ENCODE measurements around the gene RAX2.

DNA sequence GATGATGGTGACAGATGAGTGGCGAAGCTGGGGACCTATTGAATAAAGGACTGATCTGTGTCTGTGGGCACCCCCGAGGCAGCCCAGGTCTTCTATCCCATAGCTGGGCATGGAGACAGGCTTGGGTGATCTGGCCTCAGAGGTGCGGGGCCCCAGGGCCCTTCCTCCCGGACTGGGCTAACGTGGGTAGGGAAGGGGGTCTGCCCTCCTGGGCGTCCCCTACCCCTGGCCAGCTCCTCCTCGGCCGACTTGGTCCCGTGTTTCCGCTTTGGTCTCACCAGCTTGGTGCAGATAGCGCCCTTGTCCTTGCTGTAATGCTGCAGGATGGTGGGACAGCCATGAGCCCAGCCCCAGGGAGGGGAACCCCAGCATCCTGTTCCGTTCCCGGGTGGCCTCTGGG lies 10.9 kb upstream of the RAX2 start:
- TF ChIP-seq, protein P1, sequence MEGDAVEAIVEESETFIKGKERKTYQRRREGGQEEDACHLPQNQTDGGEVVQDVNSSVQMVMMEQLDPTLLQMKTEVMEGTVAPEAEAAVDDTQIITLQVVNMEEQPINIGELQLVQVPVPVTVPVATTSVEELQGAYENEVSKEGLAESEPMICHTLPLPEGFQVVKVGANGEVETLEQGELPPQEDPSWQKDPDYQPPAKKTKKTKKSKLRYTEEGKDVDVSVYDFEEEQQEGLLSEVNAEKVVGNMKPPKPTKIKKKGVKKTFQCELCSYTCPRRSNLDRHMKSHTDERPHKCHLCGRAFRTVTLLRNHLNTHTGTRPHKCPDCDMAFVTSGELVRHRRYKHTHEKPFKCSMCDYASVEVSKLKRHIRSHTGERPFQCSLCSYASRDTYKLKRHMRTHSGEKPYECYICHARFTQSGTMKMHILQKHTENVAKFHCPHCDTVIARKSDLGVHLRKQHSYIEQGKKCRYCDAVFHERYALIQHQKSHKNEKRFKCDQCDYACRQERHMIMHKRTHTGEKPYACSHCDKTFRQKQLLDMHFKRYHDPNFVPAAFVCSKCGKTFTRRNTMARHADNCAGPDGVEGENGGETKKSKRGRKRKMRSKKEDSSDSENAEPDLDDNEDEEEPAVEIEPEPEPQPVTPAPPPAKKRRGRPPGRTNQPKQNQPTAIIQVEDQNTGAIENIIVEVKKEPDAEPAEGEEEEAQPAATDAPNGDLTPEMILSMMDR (conservative IDR thresholded peaks at IDR 0.05) = no peak
- no peak for TF ChIP-seq EZH2 (IDR thresholded peaks at IDR 0.05; ENCODE audit: low read depth)
